CMK (cell line): ENCODE measurements around the gene PMAIP1.
"Not testable (repeated sequence)": the region's sequence is repeated elsewhere in the genome, so short reads cannot be mapped to it uniquely, and the experiment has no call there.

Experiments used
- DNase-seq: peaks from one replicate; pipeline ENCODE4 v3.0.0-alpha.2; 2010; ENCODE audit warnings: low read depth

Gene PMAIP1

GRCh38 chr18:59885579-59886163 is 14.1 kb upstream of the PMAIP1 start:
- no peak for DNase-seq

- not testable (repeated sequence) for DNase-seq
Measured at GRCh38 chr18:59886399-59886798, 13.4 kb upstream of the PMAIP1 start.

GRCh38 chr18:59892123-59892522 is 7.7 kb upstream of the PMAIP1 start:
- no peak for DNase-seq

GRCh38 chr18:59893971-59894370 is 5.8 kb upstream of the PMAIP1 start:
- no peak for DNase-seq

GRCh38 chr18:59897321-59897954 is 2.4 kb upstream of the PMAIP1 start:
- DNase-seq = no peak

GRCh38 chr18:59898093-59898492 is 1.7 kb upstream of the PMAIP1 start:
- no peak for DNase-seq

- DNase-seq = no peak
Measured at GRCh38 chr18:59898609-59899297, 1.0 kb upstream of the PMAIP1 start.

- DNase-seq = no peak
Measured at GRCh38 chr18:59900222-59901128, 679 bp downstream of the PMAIP1 start.

GRCh38 chr18:59902131-59902992 is 2.6 kb downstream of the PMAIP1 start:
- DNase-seq = no peak

- no peak for DNase-seq
Measured at GRCh38 chr18:59902993-59903610, 3.3 kb downstream of the PMAIP1 start.

GRCh38 chr18:59904011-59904601 is 4.3 kb downstream of the PMAIP1 start:
- DNase-seq = no peak

GRCh38 chr18:59905686-59906091 is 5.9 kb downstream of the PMAIP1 start:
- no peak for DNase-seq

- no peak for DNase-seq
Measured at GRCh38 chr18:59906203-59906602, 6.4 kb downstream of the PMAIP1 start.

- no peak for DNase-seq
Measured at GRCh38 chr18:59907172-59907571, 7.4 kb downstream of the PMAIP1 start.

GRCh38 chr18:59907660-59908059 is 7.9 kb downstream of the PMAIP1 start:
- DNase-seq = no peak

GRCh38 chr18:59908799-59909198 is 9.0 kb downstream of the PMAIP1 start:
- DNase-seq = no peak

- no peak for DNase-seq
Measured at GRCh38 chr18:59909289-59910036, 9.7 kb downstream of the PMAIP1 start.

- no peak for DNase-seq
Measured at GRCh38 chr18:59910967-59911366, 11.2 kb downstream of the PMAIP1 start.

- no peak for DNase-seq
Measured at GRCh38 chr18:59911600-59911999, 11.8 kb downstream of the PMAIP1 start.

- no peak for DNase-seq
Measured at GRCh38 chr18:59912007-59912550, 12.3 kb downstream of the PMAIP1 start.
